Inferior parietal cortex (tissue), 1 donor: ENCODE data around the gene RICTOR.
"Not testable (repeated sequence)": the region's sequence is repeated elsewhere in the genome, so short reads cannot be mapped to it uniquely, and the experiment has no call there.

ENCODE experiments used
- DNase-seq: peaks from one replicate; pipeline ENCODE4 v3.0.0-alpha.2; 2016; ENCODE audit errors: extremely low spot score

RICTOR gene

DNA sequence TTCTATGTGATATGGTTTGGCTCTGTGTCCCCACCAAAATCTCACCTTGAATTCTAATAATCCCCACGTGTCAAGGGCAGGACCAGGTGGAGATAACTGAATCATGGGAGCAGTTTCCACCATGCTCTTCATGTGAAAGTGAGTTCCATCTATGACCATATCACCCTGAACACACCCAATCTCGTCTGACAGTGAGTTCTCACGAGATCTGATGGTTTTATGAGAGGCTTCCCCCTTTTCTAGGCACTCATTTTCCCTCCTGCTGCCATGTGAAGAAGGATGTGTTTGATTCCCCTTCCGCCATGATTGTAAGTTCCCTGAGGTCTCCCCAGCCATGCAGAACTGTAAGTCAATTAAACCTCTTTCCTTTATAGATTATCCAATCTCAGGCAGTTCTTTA, 64.2 kb downstream of the RICTOR start:
- DNase-seq: no peak

DNA sequence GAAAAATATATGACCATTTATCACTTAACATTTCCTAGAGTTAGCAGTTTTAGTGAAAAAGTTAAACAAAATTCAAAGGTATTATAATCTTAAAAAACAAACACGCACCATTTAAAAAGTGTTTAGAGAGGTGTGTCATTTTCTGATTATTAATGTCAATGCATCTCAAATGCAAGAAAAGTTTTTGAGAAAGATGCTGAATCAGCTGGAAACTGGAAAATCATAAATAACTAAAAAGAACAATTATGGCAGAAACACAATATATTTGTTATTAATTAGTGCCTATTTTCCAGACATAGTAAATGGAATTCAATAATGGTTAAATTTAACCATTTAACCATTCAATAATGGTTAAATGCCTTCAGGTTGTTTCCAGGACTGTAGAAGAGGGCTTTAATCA, 64.9 kb downstream of the RICTOR start:
- no peak for DNase-seq

DNA sequence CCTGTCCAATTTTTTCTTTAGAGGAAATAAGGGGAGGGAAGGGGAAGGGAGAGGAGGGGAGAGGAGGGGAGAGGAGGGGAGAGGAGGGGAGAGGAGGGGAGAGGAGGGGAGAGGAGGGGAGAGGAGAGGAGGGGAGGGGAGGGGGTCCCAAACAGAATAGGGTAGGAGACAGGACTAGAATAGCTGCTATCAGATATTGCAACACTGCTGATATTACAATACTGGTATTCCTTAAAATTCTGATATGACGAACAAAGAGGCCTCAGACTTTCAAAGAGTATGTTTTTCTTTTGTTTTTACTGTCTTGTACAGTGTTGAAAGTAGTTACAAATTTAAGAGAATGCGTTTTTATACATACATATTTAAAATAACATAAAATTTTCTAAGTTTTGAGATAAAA, 67.5 kb downstream of the RICTOR start:
- no peak for DNase-seq

GRCh38 chr5:39005566-39006232, 68.5 kb downstream of the RICTOR start:
- no peak for DNase-seq

- DNase-seq: no peak
Measured at GRCh38 chr5:39001683-39002082, 72.5 kb downstream of the RICTOR start.

- DNase-seq: no peak
Measured at GRCh38 chr5:38999037-38999436, 75.2 kb downstream of the RICTOR start.

GRCh38 chr5:38997591-38997990, 76.6 kb downstream of the RICTOR start:
- DNase-seq: no peak

DNA sequence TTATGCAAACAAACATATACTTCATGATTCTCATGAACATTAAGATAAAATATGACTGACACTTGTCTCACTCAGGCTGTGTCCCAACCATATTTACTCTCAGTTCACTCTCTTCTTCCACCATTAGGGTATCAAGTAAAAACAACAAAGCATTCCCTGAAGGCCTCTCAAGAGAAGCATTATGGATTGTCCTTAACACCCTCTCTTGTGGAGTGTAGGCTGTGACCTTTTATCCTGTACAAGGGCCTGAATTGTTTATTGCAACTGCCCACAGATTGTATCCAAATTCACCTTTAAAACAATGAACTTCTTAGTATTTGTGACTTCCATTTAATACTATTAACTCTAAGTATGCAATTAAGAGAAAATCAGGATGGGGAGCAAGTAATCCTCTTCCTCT, 78.1 kb downstream of the RICTOR start:
- DNase-seq: no peak

GRCh38 chr5:38994324-38994927, 79.8 kb downstream of the RICTOR start:
- DNase-seq: peak; percentile 67

- not testable (repeated sequence) for DNase-seq
Measured at GRCh38 chr5:38989974-38990719, 84.1 kb downstream of the RICTOR start.

- DNase-seq: no peak
Measured at GRCh38 chr5:38985909-38986452, 88.2 kb downstream of the RICTOR start.

GRCh38 chr5:38979535-38979934, 94.7 kb downstream of the RICTOR start:
- no peak for DNase-seq

- DNase-seq: no peak
Measured at GRCh38 chr5:38978036-38978435, 96.2 kb downstream of the RICTOR start.

DNA sequence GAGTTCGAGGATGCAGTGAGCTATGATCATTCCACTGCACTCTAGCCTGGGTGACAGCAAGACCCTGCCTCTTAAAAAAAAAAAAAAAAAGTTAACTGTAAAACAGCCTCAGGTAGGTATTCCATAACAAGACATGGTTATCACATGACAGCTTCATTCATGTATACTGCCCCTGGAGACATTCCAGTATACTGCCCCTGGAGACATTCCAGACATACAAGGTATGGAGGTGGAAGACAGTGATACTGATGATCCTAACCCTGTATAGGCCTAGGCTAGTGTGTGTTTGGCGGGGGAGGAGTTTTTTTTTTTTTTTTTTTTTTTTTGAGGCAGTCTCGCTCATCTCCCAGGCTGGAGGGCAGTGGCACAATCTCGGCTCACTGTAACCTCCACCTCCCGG, 105.5 kb downstream of the RICTOR start:
- no peak for DNase-seq

GRCh38 chr5:38961691-38962090, 112.5 kb downstream of the RICTOR start:
- no peak for DNase-seq

GRCh38 chr5:38953426-38954012, 120.7 kb downstream of the RICTOR start:
- no peak for DNase-seq

GRCh38 chr5:38948501-38948900, 125.7 kb downstream of the RICTOR start:
- DNase-seq: no peak

DNA sequence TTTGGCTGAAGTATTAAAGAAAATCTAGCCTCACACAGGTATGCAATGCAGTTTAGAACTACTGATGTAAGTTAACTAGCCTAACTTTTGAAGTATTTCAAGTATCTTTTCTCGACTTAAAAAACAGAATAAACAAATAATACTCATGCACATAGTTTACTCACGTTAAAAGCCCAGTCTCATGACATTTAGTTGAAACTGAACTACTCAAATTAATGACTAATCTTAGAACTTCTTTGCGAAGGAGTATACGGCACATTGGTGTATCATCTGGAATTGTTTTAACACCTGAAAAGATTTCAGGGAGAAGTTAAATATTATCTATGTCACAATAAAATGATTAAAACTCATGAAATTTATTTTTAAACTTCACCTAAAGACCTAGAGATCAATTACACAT, 129.9 kb downstream of the RICTOR start:
- no peak for DNase-seq

- DNase-seq: no peak
Measured at GRCh38 chr5:38941912-38942311, 132.3 kb downstream of the RICTOR start.

- no peak for DNase-seq
Measured at GRCh38 chr5:38940230-38940858, 133.9 kb downstream of the RICTOR start.

- DNase-seq: no peak
Measured at GRCh38 chr5:38938973-38939372, 135.2 kb downstream of the RICTOR start.

DNA sequence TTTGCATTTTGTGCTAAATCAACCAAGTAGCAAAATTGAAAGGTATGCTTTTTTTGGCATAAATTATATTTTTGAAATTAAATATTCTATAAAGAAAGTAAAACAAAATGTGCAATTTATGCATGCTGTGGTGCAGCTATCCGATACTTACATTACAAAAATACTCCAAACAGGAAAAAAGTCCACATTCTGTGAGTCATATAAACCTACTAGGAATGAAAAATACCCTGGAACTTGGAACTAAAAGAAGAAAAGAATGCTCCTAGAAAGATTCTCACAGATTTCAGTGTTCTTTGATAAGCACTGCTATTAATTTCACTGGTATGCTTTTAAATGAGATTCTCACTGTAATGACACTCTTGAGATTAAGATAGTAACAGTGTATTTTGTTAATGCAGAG, 135.8 kb downstream of the RICTOR start:
- DNase-seq: no peak
